BJ (cell line): ENCODE data around the gene MCM8. TPM values are rescaled to one million over a fixed set of nuclear protein-coding genes. Genes with fewer than 3 reads are reported as not detected.

ENCODE experiments used
- CTCF ChIA-PET: fragments of 350-600 bp; formaldehyde crosslinking; extraction: SDS; loops from one replicate; lab custom pipeline; 2021; ENCODE audit warnings: antibody characterized with exemption, inconsistent platforms; lab: Yijun Ruan, JAX
- POLR2A ChIA-PET: fragments of 300-600 bp; sonication (Branson Sonifier 250); formaldehyde crosslinking; extraction: SDS; loops from one replicate; lab custom pipeline; 2021; ENCODE audit warnings: antibody characterized with exemption; lab: Charles Lee
- DNase-seq: peaks from one replicate; pipeline ENCODE4 v3.0.0-alpha.2; 2011; ENCODE audit warnings: low read depth
- H3K27me3 ChIP-seq: 2 replicates; pipeline ENCODE4 v1.6.0; 2011; ENCODE audit warnings: low read length; ENCODE audit not compliant: control insufficient read depth, insufficient read depth
- H3K36me3 ChIP-seq: 2 replicates; pipeline ENCODE4 v1.5.1; 2011; ENCODE audit warnings: low read length; ENCODE audit not compliant: control insufficient read depth, insufficient read depth
- H3K4me3 ChIP-seq: 2 replicates; pipeline ENCODE4 v1.5.1; 2011; ENCODE audit warnings: low read depth, mild to moderate bottlenecking, control low read depth, low read length
- CTCF ChIP-seq: IDR thresholded peaks from 2 replicates; pipeline ENCODE4 v1.5.1; 2011; ENCODE audit warnings: low read depth, mild to moderate bottlenecking, control low read depth, inconsistent platforms, low read length, moderate library complexity; ENCODE audit not compliant: insufficient read depth
- polyA plus RNA-seq: library from polyadenylated mRNA; depleted of rRNA; stranded (reverse); fragments of >200 nt; gene quantifications from 2 replicates; pipeline ENCODE4 v1.2.3, GENCODE V29; 2011; rRNA removed
- small RNA-seq: library from RNA; depleted of rRNA; stranded (forward); fragments of <200 nt; gene quantifications from one replicate; pipeline ENCODE3, GENCODE V24; 2012; ENCODE audit warnings: low replicate concordance, low read depth; ENCODE audit not compliant: insufficient read length

Gene MCM8
- polyA plus RNA-seq, 1 experiment, result 2.7 TPM

- Histone ChIP-seq H3K36me3 (no peaks in the 10 kb centered on the region), H3K4me3 (no peak overlapping the region), H3K27me3 (peaks cover 2% of the 10 kb centered on the region; the same call in 1 of the 2 replicates)
- TF ChIP-seq CTCF, result no peak
- DNase-seq, result no peak
- ChIA-PET CTCF (no interaction called here), POLR2A (no interaction called here)
Observed at GRCh38 chr20:6048391-6048790, 97.9 kb downstream of the MCM8 start.

Small RNAs within 50 kb of the gene (small RNA-seq; reads per million reads assigned to genes)
- not detected for gene RF00019
- not detected for gene RN7SL498P

Other genes starting within 250 kb of the MCM8 start
- 2.0 and 2.5 TPM in 2 replicates for gene SHLD1, start 200.3 kb upstream of the MCM8 start, polyA plus RNA-seq
- 0.05 TPM in 2 replicates for gene CHGB, start 39.1 kb upstream of the MCM8 start, polyA plus RNA-seq
- 4.6 and 7.2 TPM in 2 replicates for gene TRMT6, start 119 bp upstream of the MCM8 start, polyA plus RNA-seq
- gene CRLS1, start 55.5 kb downstream of the MCM8 start, polyA plus RNA-seq, result 44.5 and 73.3 TPM in 2 replicates
- 0.04 and 0.06 TPM in 2 replicates for gene LRRN4, start 103.4 kb downstream of the MCM8 start, polyA plus RNA-seq
- 0.53 and 1.1 TPM in 2 replicates for gene FERMT1, start 172.4 kb downstream of the MCM8 start, polyA plus RNA-seq